ENCODE results near the gene ADGRB2. TPM values are rescaled to one million over a fixed set of nuclear protein-coding genes. Genes with fewer than 3 reads are reported as not detected.

Gene ADGRB2
- total and polyA plus RNA-seq, 2 of the 4 experiments (the other 2 are of a cell fraction), result 2.2 to 11.9 TPM

DNA sequence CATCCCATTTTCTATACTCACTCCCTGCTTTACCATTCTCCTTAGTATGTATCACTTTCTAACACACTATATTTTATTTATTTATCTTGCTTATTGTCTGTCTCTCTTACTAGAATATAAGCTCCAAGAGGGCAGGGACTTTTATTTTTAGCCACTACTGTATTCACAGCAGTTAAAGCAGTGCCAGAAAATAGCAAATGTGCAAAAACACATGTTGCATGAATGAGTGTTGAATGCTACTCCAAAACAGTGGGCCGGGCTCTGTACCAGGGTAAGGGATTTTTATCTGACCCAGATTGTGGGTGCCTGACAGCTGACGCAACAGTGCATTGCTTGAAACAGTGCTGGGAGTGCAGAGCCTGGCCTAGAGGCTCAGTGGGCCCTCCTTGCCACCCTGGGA lies 85.0 kb downstream of the ADGRB2 start:
- no peak overlapping the region for H2BK120ac ChIP-seq (ENCODE audit: low read depth, low read length)
- no peak overlapping the region for H2AK5ac ChIP-seq (ENCODE audit: low read depth, low read length)
- no peaks in the 10 kb centered on the region for H3K4me1 ChIP-seq (ENCODE audit: control insufficient read depth, insufficient read depth, low read length)
- no peak overlapping the region for H3K27ac ChIP-seq (ENCODE audit: insufficient read depth, low read length)
- H2BK15ac ChIP-seq (ENCODE audit: low read depth, low read length), result no peak overlapping the region
- no CpG with 5 or more reads among the region's 2 CpGs for WGBS, 2 experiments (ENCODE audit: extremely low coverage in 2 of 2, insufficient read length in 1 of 2)
- peaks cover 3% of the 10 kb centered on the region; the same call in 1 of the 2 replicates for H3K9me1 ChIP-seq (ENCODE audit: insufficient read depth, low read length)
- ATAC-seq (ENCODE audit: low read depth), result no peak
- TF ChIP-seq BHLHE40 (IDR thresholded peaks at IDR 0.05; ENCODE audit: low read depth, low read length), result no peak
- TF ChIP-seq, protein P1, sequence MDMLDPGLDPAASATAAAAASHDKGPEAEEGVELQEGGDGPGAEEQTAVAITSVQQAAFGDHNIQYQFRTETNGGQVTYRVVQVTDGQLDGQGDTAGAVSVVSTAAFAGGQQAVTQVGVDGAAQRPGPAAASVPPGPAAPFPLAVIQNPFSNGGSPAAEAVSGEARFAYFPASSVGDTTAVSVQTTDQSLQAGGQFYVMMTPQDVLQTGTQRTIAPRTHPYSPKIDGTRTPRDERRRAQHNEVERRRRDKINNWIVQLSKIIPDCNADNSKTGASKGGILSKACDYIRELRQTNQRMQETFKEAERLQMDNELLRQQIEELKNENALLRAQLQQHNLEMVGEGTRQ (IDR thresholded peaks at IDR 0.05; ENCODE audit: low read depth, low read length), result no peak
- TF ChIP-seq MAZ (IDR thresholded peaks at IDR 0.05; ENCODE audit: borderline replicate concordance, low read depth, low read length), result no peak
- TF ChIP-seq MAFK (IDR thresholded peaks at IDR 0.05; ENCODE audit: low read depth, low read length), result no peak
- H2BK5ac ChIP-seq (ENCODE audit: low read depth, low read length, poor library complexity, severe bottlenecking), result no peak overlapping the region
- no peak overlapping the region for H3K23ac ChIP-seq (ENCODE audit: low read depth, low read length)
- intact Hi-C loops (cut with micrococcal nuclease), result no loop called here
- no TSS peak for BruUV-seq (replicated peaks)
- CTCF ChIA-PET, result interaction anchor here (0.7 to 1.2 kb wide), 3 partner anchors 15 to 91 kb away, joined by 3 to 4 read pairs (median 3); no protein-coding TSS in a partner anchor
- no peak overlapping the region for H4K8ac ChIP-seq (ENCODE audit: low read depth in 2 of 2, low read length in 2 of 2)
- H3K18ac ChIP-seq (ENCODE audit: low read depth, low read length), result no peak overlapping the region
- no peaks in the 10 kb centered on the region for H4K20me1 ChIP-seq (ENCODE audit: insufficient read depth, low read length)
- no peaks in the 10 kb centered on the region for H3K27me3 ChIP-seq (ENCODE audit: control insufficient read depth, insufficient read depth, low read length)
- no peak overlapping the region for H3K4ac ChIP-seq (ENCODE audit: low read depth, low read length)
- H3K79me1 ChIP-seq (ENCODE audit: low read depth in 1 of 2, low read length in 2 of 2), result peaks cover 0 to 3% of the 10 kb centered on the region in 2 experiments; a peak in 1 of 4 replicates
- H3K56ac ChIP-seq (ENCODE audit: extremely low read depth, insufficient read depth, low read length), result no peak overlapping the region
- no peak overlapping the region for H3K4me2 ChIP-seq (ENCODE audit: low read depth, low read length)
- no peak overlapping the region for H3K14ac ChIP-seq (replicated peaks; ENCODE audit: low read depth, low read length)
- in situ Hi-C loops (cut with MboI; ENCODE audit: low sequenced_read_pairs), result no loop called here
- no peak overlapping the region for H2AFZ ChIP-seq (replicated peaks; ENCODE audit: low read length, poor library complexity)
- no peak overlapping the region for H4K91ac ChIP-seq (ENCODE audit: insufficient read depth, low read depth, low read length)
- H3K4me3 ChIP-seq (ENCODE audit: insufficient read depth, low read depth, low read length), result no peak overlapping the region
- dilution Hi-C loops (cut with HindIII; ENCODE audit: low sequenced_read_pairs, unreplicated experiment), result no loop called here
- peaks cover 74% of the 10 kb centered on the region for H3K36me3 ChIP-seq (ENCODE audit: control insufficient read depth, insufficient read depth, low read length)
- no peak overlapping the region for H2BK20ac ChIP-seq (ENCODE audit: low read depth, low read length)
- H2AK9ac ChIP-seq (replicated peaks; ENCODE audit: low read depth, low read length, poor library complexity), result no peak overlapping the region
- H3K9me3 ChIP-seq (ENCODE audit: control insufficient read depth, insufficient read depth, low read length), result no peaks in the 10 kb centered on the region
- no peak overlapping the region for H4K5ac ChIP-seq (ENCODE audit: low read depth, low read length)
- POLR2A ChIA-PET (ENCODE audit: unreplicated experiment), result no interaction called here
- no peak overlapping the region for H3K9ac ChIP-seq (ENCODE audit: low read depth, low read length)
- no peak for DNase-seq

All from IMR-90 (cell line).